ENCODE measurements around the gene TREML1. TPM values are rescaled to one million over a fixed set of nuclear protein-coding genes. Genes with fewer than 3 reads are reported as not detected.

The TREML1 gene
- polyA plus RNA-seq, 1 of the 3 experiments (the other 2 are of a cell fraction): not detected

- no peaks in the 10 kb centered on the region for H3K9me2 ChIP-seq
- H3K4me2 ChIP-seq: no peak overlapping the region
- no peaks in the 10 kb centered on the region for H3F3A ChIP-seq (replicated peaks; ENCODE audit: insufficient read depth)
- 77% methylated on average over 12 of the region's 12 CpGs for WGBS (ENCODE audit: low lambda C conversion rate)
- no peaks in the 10 kb centered on the region for H4K20me1 ChIP-seq (ENCODE audit: insufficient read depth)
- no peaks in the 10 kb centered on the region for H3K4me1 ChIP-seq (ENCODE audit: control insufficient read depth in 1 of 2, insufficient read depth in 2 of 2, low read depth in 1 of 2, low read length in 1 of 2)
- H3K27me3 ChIP-seq (ENCODE audit: insufficient read depth): peaks cover 10% of the 10 kb centered on the region; the same call in 1 of the 2 replicates
- no peaks in the 10 kb centered on the region for H3K9me3 ChIP-seq
- no peak overlapping the region for H2AFZ ChIP-seq (ENCODE audit: low read depth)
- H3K36me3 ChIP-seq (replicated peaks in 1 of 2; ENCODE audit: control insufficient read depth in 1 of 2, insufficient read depth in 2 of 2, low read length in 1 of 2): no peaks in the 10 kb centered on the region
- H3K79me2 ChIP-seq (ENCODE audit: insufficient read depth): no peaks in the 10 kb centered on the region
- DNase-seq: no peak
- ChIA-PET POLR2A (no interaction called here), CTCF (interaction anchor here (0.6 kb wide), 1 partner anchor 1304 kb away, joined by 3 read pairs; no protein-coding TSS in a partner anchor)
- no peak overlapping the region for H3K27ac ChIP-seq (ENCODE audit: low read depth in 2 of 2, low read length in 1 of 2)
- H3K4me3 ChIP-seq (ENCODE audit: low read depth in 2 of 2, low read length in 1 of 2): no peak overlapping the region
- TF ChIP-seq FOXM1 (IDR thresholded peaks at IDR 0.05; ENCODE audit: low read depth): no peak
- no peak for TF ChIP-seq NFIC (IDR thresholded peaks at IDR 0.05; ENCODE audit: borderline replicate concordance)
- TF ChIP-seq TCF12 (IDR thresholded peaks at IDR 0.05): no peak
- no peak for TF ChIP-seq TAF1 (IDR thresholded peaks at IDR 0.05; ENCODE audit: borderline replicate concordance, low read depth, low read length)
- no peak for TF ChIP-seq GABPA (IDR thresholded peaks at IDR 0.05; ENCODE audit: low read depth)
- no peak for TF ChIP-seq RCOR1 (IDR thresholded peaks at IDR 0.05; ENCODE audit: low read length)
- TF ChIP-seq, protein P1, sequence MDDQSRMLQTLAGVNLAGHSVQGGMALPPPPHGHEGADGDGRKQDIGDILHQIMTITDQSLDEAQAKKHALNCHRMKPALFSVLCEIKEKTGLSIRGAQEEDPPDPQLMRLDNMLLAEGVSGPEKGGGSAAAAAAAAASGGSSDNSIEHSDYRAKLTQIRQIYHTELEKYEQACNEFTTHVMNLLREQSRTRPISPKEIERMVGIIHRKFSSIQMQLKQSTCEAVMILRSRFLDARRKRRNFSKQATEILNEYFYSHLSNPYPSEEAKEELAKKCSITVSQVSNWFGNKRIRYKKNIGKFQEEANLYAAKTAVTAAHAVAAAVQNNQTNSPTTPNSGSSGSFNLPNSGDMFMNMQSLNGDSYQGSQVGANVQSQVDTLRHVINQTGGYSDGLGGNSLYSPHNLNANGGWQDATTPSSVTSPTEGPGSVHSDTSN (IDR thresholded peaks at IDR 0.05): no peak
- no peak for TF ChIP-seq RFX5 (IDR thresholded peaks at IDR 0.05; ENCODE audit: low read length)
- TF ChIP-seq FOSL2 (IDR thresholded peaks at IDR 0.05; ENCODE audit: borderline replicate concordance, low read depth): no peak
- TF ChIP-seq, protein P2, sequence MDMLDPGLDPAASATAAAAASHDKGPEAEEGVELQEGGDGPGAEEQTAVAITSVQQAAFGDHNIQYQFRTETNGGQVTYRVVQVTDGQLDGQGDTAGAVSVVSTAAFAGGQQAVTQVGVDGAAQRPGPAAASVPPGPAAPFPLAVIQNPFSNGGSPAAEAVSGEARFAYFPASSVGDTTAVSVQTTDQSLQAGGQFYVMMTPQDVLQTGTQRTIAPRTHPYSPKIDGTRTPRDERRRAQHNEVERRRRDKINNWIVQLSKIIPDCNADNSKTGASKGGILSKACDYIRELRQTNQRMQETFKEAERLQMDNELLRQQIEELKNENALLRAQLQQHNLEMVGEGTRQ (IDR thresholded peaks at IDR 0.05; ENCODE audit: borderline replicate concordance, low read depth, low read length): no peak
- H3K9ac ChIP-seq: no peak overlapping the region
These were observed 22.0 kb upstream of the TREML1 start for GRCh38 chr6:41176189-41176588.

DNA sequence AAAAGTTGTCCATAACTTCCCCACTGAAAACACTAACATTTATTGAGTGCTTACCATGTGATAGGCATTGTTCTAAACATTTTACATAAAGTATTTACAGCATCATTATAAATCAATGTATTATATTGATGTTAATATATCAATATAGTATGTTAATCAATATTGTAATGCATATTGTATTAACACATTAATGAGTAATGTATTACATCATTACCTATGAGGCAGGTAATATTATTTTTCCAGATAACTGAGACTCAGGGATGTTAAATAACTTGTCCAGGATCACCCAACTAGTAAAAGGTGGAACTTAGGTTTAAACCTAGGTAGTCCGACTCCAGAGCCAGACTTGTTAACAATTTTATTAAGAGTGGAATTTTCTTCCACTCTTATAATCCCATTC is 20.9 kb upstream of the TREML1 start:
- ChIA-PET CTCF (no interaction called here), POLR2A (no interaction called here)
- Histone ChIP-seq H3K4me3 (ENCODE audit: low read depth in 2 of 2, low read length in 1 of 2) (no peak overlapping the region), H3K9me2 (no peaks in the 10 kb centered on the region), H2AFZ (ENCODE audit: low read depth) (no peak overlapping the region), H4K20me1 (ENCODE audit: insufficient read depth) (no peaks in the 10 kb centered on the region), H3K9me3 (no peaks in the 10 kb centered on the region), H3K36me3 (replicated peaks in 1 of 2; ENCODE audit: control insufficient read depth in 1 of 2, insufficient read depth in 2 of 2, low read length in 1 of 2) (no peaks in the 10 kb centered on the region), H3K27ac (ENCODE audit: low read depth in 2 of 2, low read length in 1 of 2) (no peak overlapping the region), H3K27me3 (ENCODE audit: insufficient read depth) (peaks cover 2% of the 10 kb centered on the region; the same call in 1 of the 2 replicates), H3F3A (replicated peaks; ENCODE audit: insufficient read depth) (no peaks in the 10 kb centered on the region), H3K4me1 (ENCODE audit: control insufficient read depth in 1 of 2, insufficient read depth in 2 of 2, low read depth in 1 of 2, low read length in 1 of 2) (no peaks in the 10 kb centered on the region), H3K79me2 (ENCODE audit: insufficient read depth) (no peaks in the 10 kb centered on the region), H3K4me2 (no peak overlapping the region), H3K9ac (no peak overlapping the region)
- TF ChIP-seq EP300 (IDR thresholded peaks at IDR 0.05; ENCODE audit: borderline replicate concordance in 1 of 2, low read depth in 1 of 2, low read length in 1 of 2): no peak
- TF ChIP-seq RCOR1 (IDR thresholded peaks at IDR 0.05; ENCODE audit: low read length): no peak
- no peak for TF ChIP-seq TAF1 (IDR thresholded peaks at IDR 0.05; ENCODE audit: borderline replicate concordance, low read depth, low read length)
- TF ChIP-seq TCF12 (IDR thresholded peaks at IDR 0.05): no peak
- TF ChIP-seq, protein P3, sequence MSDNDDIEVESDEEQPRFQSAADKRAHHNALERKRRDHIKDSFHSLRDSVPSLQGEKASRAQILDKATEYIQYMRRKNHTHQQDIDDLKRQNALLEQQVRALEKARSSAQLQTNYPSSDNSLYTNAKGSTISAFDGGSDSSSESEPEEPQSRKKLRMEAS (IDR thresholded peaks at IDR 0.05; ENCODE audit: low read depth): no peak
- no peak for TF ChIP-seq REST (IDR thresholded peaks at IDR 0.05; ENCODE audit: low read depth, low read length)
- TF ChIP-seq, protein P4, sequence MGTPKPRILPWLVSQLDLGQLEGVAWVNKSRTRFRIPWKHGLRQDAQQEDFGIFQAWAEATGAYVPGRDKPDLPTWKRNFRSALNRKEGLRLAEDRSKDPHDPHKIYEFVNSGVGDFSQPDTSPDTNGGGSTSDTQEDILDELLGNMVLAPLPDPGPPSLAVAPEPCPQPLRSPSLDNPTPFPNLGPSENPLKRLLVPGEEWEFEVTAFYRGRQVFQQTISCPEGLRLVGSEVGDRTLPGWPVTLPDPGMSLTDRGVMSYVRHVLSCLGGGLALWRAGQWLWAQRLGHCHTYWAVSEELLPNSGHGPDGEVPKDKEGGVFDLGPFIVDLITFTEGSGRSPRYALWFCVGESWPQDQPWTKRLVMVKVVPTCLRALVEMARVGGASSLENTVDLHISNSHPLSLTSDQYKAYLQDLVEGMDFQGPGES (IDR thresholded peaks at IDR 0.05; ENCODE audit: low read depth, low read length): no peak
- TF ChIP-seq TEAD4 (IDR thresholded peaks at IDR 0.05; ENCODE audit: borderline replicate concordance, insufficient read depth): no peak
- TF ChIP-seq ELF1 (IDR thresholded peaks at IDR 0.05): no peak
- no peak for TF ChIP-seq YY1 (IDR thresholded peaks at IDR 0.05; ENCODE audit: low read depth)
- no peak for TF ChIP-seq FOSL2 (IDR thresholded peaks at IDR 0.05; ENCODE audit: borderline replicate concordance, low read depth)
- no peak for TF ChIP-seq EZH2phosphoT487 (IDR thresholded peaks at IDR 0.05; ENCODE audit: borderline replicate concordance, low read depth)
- WGBS (ENCODE audit: low lambda C conversion rate): 9% methylated on average over 1 of the region's 1 CpG
- DNase-seq: no peak
